ENCODE data around the gene NOTUM. TPM values are rescaled to one million over a fixed set of nuclear protein-coding genes. Genes with fewer than 3 reads are reported as not detected.
A peak's percentile ranks its signal among the peaks of the same experiment; 100 is the strongest.

NOTUM gene
- total and polyA plus RNA-seq, 9 of the 15 experiments (the other 6 are each of a cell fraction or from before 2014, with no cell fraction given), result 0.03 to 14.0 (median 4.1) TPM

- no peak for TF ChIP-seq RBM25 (IDR thresholded peaks at IDR 0.05; ENCODE audit: low read depth, low read length, severe bottlenecking)
- TF ChIP-seq RBM22 (IDR thresholded peaks at IDR 0.05; ENCODE audit: low read depth, low read length, poor library complexity, severe bottlenecking), result no peak
- TF ChIP-seq NR2C2 (CRISPR knock-in tag; IDR thresholded peaks at IDR 0.05), result peak; percentile 17; the same call in 1 of the 2 replicates
- peak; percentile 95 for TF ChIP-seq NR2C2 (tag; IDR thresholded peaks at IDR 0.05)
- TF ChIP-seq ATF2 (CRISPR knock-in tag; IDR thresholded peaks at IDR 0.05), result no peak
- no peak for TF ChIP-seq XRCC4 (IDR thresholded peaks at IDR 0.05; ENCODE audit: extremely low read depth, insufficient read depth, insufficient read length)
- TF ChIP-seq HDAC2 (IDR thresholded peaks at IDR 0.05), result peak; percentile 25; the same call in 1 of the 2 replicates
- peak; percentile 22; the same call in 1 of the 2 replicates for TF ChIP-seq CXXC5 (CRISPR knock-in tag; IDR thresholded peaks at IDR 0.05)
- TF ChIP-seq JUNB (CRISPR knock-in tag; conservative IDR thresholded peaks at IDR 0.05), result no peak
- TF ChIP-seq DMBX1 (CRISPR knock-in tag; IDR thresholded peaks at IDR 0.05; ENCODE audit: borderline replicate concordance), result peak; percentile 35; the same call in 1 of the 2 replicates
- TF ChIP-seq ZBTB34 (CRISPR knock-in tag; IDR thresholded peaks at IDR 0.05), result no peak
- no peak for TF ChIP-seq PHTF2 (CRISPR knock-in tag; IDR thresholded peaks at IDR 0.05)
- no peak for TF ChIP-seq ELF2 (CRISPR knock-in tag; IDR thresholded peaks at IDR 0.05)
- TF ChIP-seq ZNF76 (CRISPR knock-in tag; IDR thresholded peaks at IDR 0.05; ENCODE audit: borderline replicate concordance), result no peak
- 0 out of 2 replicates have a peak, but pooled peaks have one; percentile 22 for TF ChIP-seq SMARCE1 (IDR thresholded peaks at IDR 0.05)
- no peak for TF ChIP-seq PYGO2 (tag; IDR thresholded peaks at IDR 0.05)
- no peak for TF ChIP-seq NUFIP1 (IDR thresholded peaks at IDR 0.05; ENCODE audit: partially characterized antibody)
- TF ChIP-seq ZNF140 (CRISPR knock-in tag; IDR thresholded peaks at IDR 0.05), result no peak
Observed at GRCh38 chr17:81909966-81910839, 50.8 kb downstream of the NOTUM start (continued).
